ENCODE results near the gene HNRNPLL. TPM values are rescaled to one million over a fixed set of nuclear protein-coding genes. Genes with fewer than 3 reads are reported as not detected.

HNRNPLL gene
- total and polyA plus RNA-seq, 7 donors, result 6.4 to 22.4 (median 17.8) TPM

- Histone ChIP-seq H3K9me3 (no peaks in the 10 kb centered on the region), H3K27me3 (ENCODE audit: insufficient read depth in 3 of 3, low read length in 2 of 3) (no peaks in the 10 kb centered on the region), H3K27ac (no peak overlapping the region), H3K4me1 (peaks cover 14% of the 10 kb centered on the region), H3K36me3 (ENCODE audit: insufficient read depth in 1 of 2, low read depth in 1 of 2) (no peaks in the 10 kb centered on the region), H3K4me3 (no peak overlapping the region)
- intact Hi-C loops (cut with DNase I), result loop anchor here in 1 of 2 donors (5.0 kb wide), 1 partner anchor 52 kb away; no protein-coding TSS in a partner anchor
- ATAC-seq (no peak), DNase-seq (no peak)
- WGBS, 3 donors, result 75 to 93% (median 86%) methylated on average over 4 of the region's 4 CpGs
- TF ChIP-seq CTCF (IDR thresholded peaks at IDR 0.05), result no peak
Measured at GRCh38 chr2:38605298-38605830, 2.6 kb upstream of the HNRNPLL start.

- Histone ChIP-seq H3K4me1 (peaks cover 31% of the 10 kb centered on the region), H3K4me3 (peak overlapping the region; percentile 80), H3K9me3 (no peaks in the 10 kb centered on the region), H3K27me3 (ENCODE audit: insufficient read depth in 3 of 3, low read length in 2 of 3) (no peaks in the 10 kb centered on the region), H3K36me3 (ENCODE audit: insufficient read depth in 1 of 2, low read depth in 1 of 2) (no peaks in the 10 kb centered on the region), H3K27ac (peak overlapping the region; percentile 97)
- ATAC-seq, result peak; percentile 73 to 78 (median 75)
- 14 to 16% (median 15%) methylated on average over 23 of the region's 23 CpGs for WGBS, 3 donors
- intact Hi-C loops (cut with DNase I), result loop anchor here (5.0 kb wide), 2 partner anchors 64 to 119 kb away; partner anchors contain the start of gene GALM (in 2 of the 2)
- TF ChIP-seq CTCF (IDR thresholded peaks at IDR 0.05), result peak; percentile 78
- DNase-seq, result peak; percentile 78 to 88
Measured at GRCh38 chr2:38603402-38604290, 918 bp upstream of the HNRNPLL start.

- WGBS, 3 donors, result 0 to 1% (median 0%) methylated on average over 62 to 74 of the region's 74 CpGs
- H3K9me3 ChIP-seq, result no peaks in the 10 kb centered on the region
- no peaks in the 10 kb centered on the region for H3K36me3 ChIP-seq (ENCODE audit: insufficient read depth in 1 of 2, low read depth in 1 of 2)
- H3K27ac ChIP-seq, result peak overlapping the region; percentile 97
- DNase-seq (peak in 1 of 2 donors; percentile 69), ATAC-seq (peak in 2 of 4 donors; percentile 10 to 49)
- intact Hi-C loops (cut with DNase I), result loop anchor here (1.0 to 5.0 kb wide), 3 partner anchors 65 to 149 kb away; partner anchors contain the start of genes GALM (in 2 of the 2) and SRSF7 (in 1 of the 2)
- H3K27me3 ChIP-seq (ENCODE audit: insufficient read depth in 3 of 3, low read length in 2 of 3), result no peaks in the 10 kb centered on the region
- H3K4me1 ChIP-seq, result peaks cover 43% of the 10 kb centered on the region
- peak overlapping the region; percentile 80 for H3K4me3 ChIP-seq
- no peak for TF ChIP-seq CTCF (IDR thresholded peaks at IDR 0.05)
Measured at GRCh38 chr2:38602136-38602731, 494 bp downstream of the HNRNPLL start.

- peak overlapping the region; percentile 97 for H3K27ac ChIP-seq
- H3K27me3 ChIP-seq (ENCODE audit: insufficient read depth in 3 of 3, low read length in 2 of 3), result no peaks in the 10 kb centered on the region
- H3K36me3 ChIP-seq (ENCODE audit: insufficient read depth in 1 of 2, low read depth in 1 of 2), result no peaks in the 10 kb centered on the region
- peak overlapping the region; percentile 80 for H3K4me3 ChIP-seq
- peaks cover 49% of the 10 kb centered on the region for H3K4me1 ChIP-seq
- no peak for DNase-seq
- no peak for ATAC-seq
- 1 to 2% (median 1%) methylated on average over 25 of the region's 25 CpGs for WGBS, 3 donors
- intact Hi-C loops (cut with DNase I), result loop anchor here (1.0 to 5.0 kb wide), 3 partner anchors 66 to 150 kb away; partner anchors contain the start of genes GALM (in 2 of the 2) and SRSF7 (in 1 of the 2)
- TF ChIP-seq CTCF (IDR thresholded peaks at IDR 0.05), result no peak
- H3K9me3 ChIP-seq, result no peaks in the 10 kb centered on the region
Measured at GRCh38 chr2:38601463-38602135, 1.1 kb downstream of the HNRNPLL start.
